Skeletal muscle tissue (tissue), 4 donors: Measurements from ENCODE around the gene SURF2. TPM values are rescaled to one million over a fixed set of nuclear protein-coding genes. Genes with fewer than 3 reads are reported as not detected.
A peak's percentile ranks its signal among the peaks of the same experiment; 100 is the strongest.

Experiments
- H3K27ac ChIP-seq: one replicate; pipeline ENCODE4 v1.7.0; 2013; ENCODE audit warnings: mild to moderate bottlenecking, low read depth, low read length, inconsistent platforms
- H3K27me3 ChIP-seq, 3 donors: one replicate each; pipeline ENCODE4 v1.7.0; 2013; ENCODE audit warnings: low read length in 3 of 3; ENCODE audit not compliant: control insufficient read depth in 3 of 3, insufficient read depth in 3 of 3
- H3K36me3 ChIP-seq, 3 donors: one replicate each; pipeline ENCODE4 v1.7.0; 2013; ENCODE audit warnings: low read length in 3 of 3; ENCODE audit not compliant: control insufficient read depth in 3 of 3, insufficient read depth in 3 of 3
- H3K4me1 ChIP-seq, 3 donors: one replicate each; pipeline ENCODE4 v1.7.0; 2013; ENCODE audit warnings: low read length in 3 of 3, mild to moderate bottlenecking in 3 of 3; ENCODE audit not compliant: control insufficient read depth in 3 of 3, insufficient read depth in 3 of 3
- H3K4me3 ChIP-seq, 3 donors: one replicate each; pipeline ENCODE4 v1.7.0; 2013; ENCODE audit warnings: low read length in 3 of 3
- H3K9ac ChIP-seq, 3 donors: one replicate each; pipeline ENCODE4 v1.7.0; 2013; ENCODE audit warnings: low read length in 3 of 3, mild to moderate bottlenecking in 3 of 3, moderate library complexity in 2 of 3, low read depth in 1 of 3
- H3K9me3 ChIP-seq, 3 donors: one replicate each; pipeline ENCODE4 v1.7.0; 2013; ENCODE audit warnings: low read length in 3 of 3; ENCODE audit not compliant: control insufficient read depth in 3 of 3
- total RNA-seq: library from RNA; depleted of rRNA; stranded (reverse); fragments of >200 nt; gene quantifications from one replicate; pipeline ENCODE4 v1.2.3, GENCODE V29; 2014
- donor health status: Osteomylitis.

SURF2 gene
- total RNA-seq, 1 donor from 2014 or later = 12.5 TPM

DNA sequence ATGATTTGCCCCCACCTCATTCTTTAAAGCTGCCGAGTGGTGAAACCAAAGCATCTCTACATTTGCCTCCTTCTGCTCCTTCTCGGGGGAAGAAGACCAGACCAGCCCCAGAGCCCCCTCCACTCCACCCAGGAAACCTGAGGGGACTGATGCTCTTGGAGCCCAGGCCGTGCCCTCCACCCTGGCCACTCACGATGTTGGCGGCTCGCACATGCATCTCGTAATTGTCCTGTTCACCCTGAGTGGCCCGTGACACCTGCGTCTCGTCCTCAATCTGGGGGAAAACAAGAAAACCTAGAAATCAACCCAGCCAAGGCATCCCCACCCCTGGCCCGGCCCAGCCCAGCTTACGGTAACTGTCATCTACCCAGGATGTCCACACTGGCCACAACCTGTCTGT is 11.4 kb upstream of the SURF2 start:
- Histone ChIP-seq H3K36me3 (peaks cover 63 to 68% (median 68%) of the 10 kb centered on the region in 3 donors), H3K4me1 (peaks cover 26 to 59% (median 29%) of the 10 kb centered on the region in 3 donors)

GRCh38 chr9:133345596-133345995 is 10.8 kb upstream of the SURF2 start:
- H3K9me3 ChIP-seq = no peaks in the 10 kb centered on the region
- peaks cover 26 to 55% (median 29%) of the 10 kb centered on the region in 3 donors for H3K4me1 ChIP-seq
- no peak overlapping the region for H3K4me3 ChIP-seq
- H3K27me3 ChIP-seq = no peaks in the 10 kb centered on the region
- no peak overlapping the region for H3K27ac ChIP-seq
- peaks cover 63 to 69% (median 68%) of the 10 kb centered on the region in 3 donors for H3K36me3 ChIP-seq
- H3K9ac ChIP-seq = peak overlapping the region in 2 of 3 donors; percentile 30 to 86

More for the DNA sequence above, 11.4 kb upstream of the SURF2 start:
- no peaks in the 10 kb centered on the region for H3K27me3 ChIP-seq
- H3K9ac ChIP-seq = peak overlapping the region in 2 of 3 donors; percentile 25 to 30
- no peaks in the 10 kb centered on the region for H3K9me3 ChIP-seq
- no peak overlapping the region for H3K27ac ChIP-seq
- H3K4me3 ChIP-seq = no peak overlapping the region

DNA sequence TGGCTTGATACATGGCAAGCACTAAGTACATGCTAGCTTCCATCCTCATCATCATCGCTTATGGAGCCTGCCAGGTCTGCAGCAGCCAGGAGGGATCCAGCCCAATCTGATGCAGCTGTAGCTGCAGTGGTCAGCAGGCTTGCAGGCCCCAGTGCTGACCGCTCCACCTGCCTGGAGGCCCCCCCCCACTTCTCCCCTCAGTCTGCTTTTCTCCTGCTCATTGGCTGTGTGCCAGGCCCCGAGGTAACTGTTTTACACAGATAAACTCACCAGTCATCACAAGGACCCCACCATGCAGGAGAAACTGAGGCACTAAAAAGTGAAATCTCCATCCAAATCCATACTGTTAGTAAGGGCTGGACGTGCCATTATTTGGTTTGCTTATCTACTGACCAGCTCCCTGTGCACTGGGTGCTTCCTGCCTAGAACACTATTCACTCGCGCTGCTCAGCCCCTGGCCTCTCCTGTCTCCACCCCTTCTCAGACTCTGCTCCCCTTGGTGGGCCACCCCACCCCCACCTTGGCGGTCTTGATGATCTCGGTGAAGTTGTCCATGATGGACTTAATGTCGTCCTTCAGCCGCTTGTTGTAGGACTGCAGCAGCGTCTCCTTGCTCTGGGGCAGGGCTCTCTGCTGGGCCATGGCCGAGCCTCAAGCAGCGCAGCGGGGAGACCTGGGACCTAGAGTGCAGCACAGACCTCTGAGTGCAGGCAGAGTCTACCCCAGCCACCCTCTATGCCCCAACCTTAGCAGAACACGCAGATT is 10.1 kb upstream of the SURF2 start:
- Histone ChIP-seq H3K36me3 (peaks cover 62 to 69% (median 68%) of the 10 kb centered on the region in 3 donors), H3K4me3 (peak overlapping the region; percentile 96 to 100 (median 100)), H3K9me3 (no peaks in the 10 kb centered on the region), H3K27me3 (no peaks in the 10 kb centered on the region), H3K9ac (peak overlapping the region; percentile 61 to 86 (median 82)), H3K4me1 (peaks cover 22 to 49% (median 29%) of the 10 kb centered on the region in 3 donors), H3K27ac (peak overlapping the region; percentile 20)

- no peaks in the 10 kb centered on the region for H3K27me3 ChIP-seq
These were observed 8.8 kb upstream of the SURF2 start for GRCh38 chr9:133347515-133347984.

DNA sequence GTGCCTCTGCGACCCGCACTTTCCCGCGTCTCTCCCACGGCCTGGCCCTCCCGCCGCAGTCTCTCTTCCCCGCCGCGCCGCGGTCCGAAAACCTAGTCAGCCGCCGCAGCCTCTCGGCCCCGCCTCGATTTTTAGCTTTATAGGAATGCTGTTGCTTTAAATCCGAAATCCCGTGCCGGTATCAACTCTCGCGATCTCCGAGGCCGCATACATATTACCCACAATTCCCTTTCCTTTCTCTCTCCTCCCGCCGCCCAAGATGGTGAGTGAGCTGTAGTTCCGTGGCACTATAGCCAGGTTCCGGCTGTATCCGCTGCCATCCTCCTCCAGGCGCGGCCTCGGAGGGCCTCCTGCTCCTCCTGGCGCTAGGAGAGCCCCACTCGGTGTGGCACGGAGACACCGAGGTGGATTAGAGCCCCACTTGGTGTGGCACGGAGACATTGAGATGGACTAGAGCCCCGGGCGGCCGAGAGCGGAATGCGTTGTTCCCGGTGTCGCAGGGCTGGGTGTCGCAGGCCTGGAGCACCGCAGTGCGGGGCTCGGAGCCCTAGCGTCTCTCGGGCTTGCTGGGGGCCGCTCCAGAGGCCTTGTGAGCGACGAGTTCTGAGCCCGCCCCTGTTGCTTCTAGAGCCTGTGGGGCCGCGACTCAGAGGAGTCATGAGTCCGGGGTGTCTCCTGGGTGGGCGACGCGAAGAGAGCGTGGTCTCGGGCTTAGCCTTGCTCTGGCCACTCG is 8.2 kb upstream of the SURF2 start, which contains the start of the genes MED22 and RPL7A:
Gene MED22 (minus strand): TSS at position 147 of the 733 bp plus-strand sequence. CDS start 1,469 bp downstream, outside the sequence.
Gene RPL7A (plus strand): TSS at position 234 of the 733 bp plus-strand sequence. CDS start 26 bp downstream, at position 260.
- Histone ChIP-seq H3K4me1 (peaks cover 22 to 39% (median 29%) of the 10 kb centered on the region in 3 donors), H3K9me3 (no peaks in the 10 kb centered on the region), H3K36me3 (peaks cover 63 to 70% (median 70%) of the 10 kb centered on the region in 3 donors), H3K9ac (peak within 1 kb of the TSS; percentile 99), H3K27me3 (no peaks in the 10 kb centered on the region), H3K27ac (peak within 1 kb of the TSS; percentile 93), H3K4me3 (peak within 1 kb of the TSS; percentile 96 to 100 (median 100))

More at GRCh38 chr9:133347515-133347984, 8.8 kb upstream of the SURF2 start:
- Histone ChIP-seq H3K9ac (peak overlapping the region; percentile 99), H3K4me3 (peak overlapping the region; percentile 96 to 100 (median 100)), H3K36me3 (peaks cover 63 to 70% (median 69%) of the 10 kb centered on the region in 3 donors), H3K9me3 (no peaks in the 10 kb centered on the region), H3K4me1 (peaks cover 22 to 43% (median 29%) of the 10 kb centered on the region in 3 donors), H3K27ac (peak overlapping the region; percentile 93)

DNA sequence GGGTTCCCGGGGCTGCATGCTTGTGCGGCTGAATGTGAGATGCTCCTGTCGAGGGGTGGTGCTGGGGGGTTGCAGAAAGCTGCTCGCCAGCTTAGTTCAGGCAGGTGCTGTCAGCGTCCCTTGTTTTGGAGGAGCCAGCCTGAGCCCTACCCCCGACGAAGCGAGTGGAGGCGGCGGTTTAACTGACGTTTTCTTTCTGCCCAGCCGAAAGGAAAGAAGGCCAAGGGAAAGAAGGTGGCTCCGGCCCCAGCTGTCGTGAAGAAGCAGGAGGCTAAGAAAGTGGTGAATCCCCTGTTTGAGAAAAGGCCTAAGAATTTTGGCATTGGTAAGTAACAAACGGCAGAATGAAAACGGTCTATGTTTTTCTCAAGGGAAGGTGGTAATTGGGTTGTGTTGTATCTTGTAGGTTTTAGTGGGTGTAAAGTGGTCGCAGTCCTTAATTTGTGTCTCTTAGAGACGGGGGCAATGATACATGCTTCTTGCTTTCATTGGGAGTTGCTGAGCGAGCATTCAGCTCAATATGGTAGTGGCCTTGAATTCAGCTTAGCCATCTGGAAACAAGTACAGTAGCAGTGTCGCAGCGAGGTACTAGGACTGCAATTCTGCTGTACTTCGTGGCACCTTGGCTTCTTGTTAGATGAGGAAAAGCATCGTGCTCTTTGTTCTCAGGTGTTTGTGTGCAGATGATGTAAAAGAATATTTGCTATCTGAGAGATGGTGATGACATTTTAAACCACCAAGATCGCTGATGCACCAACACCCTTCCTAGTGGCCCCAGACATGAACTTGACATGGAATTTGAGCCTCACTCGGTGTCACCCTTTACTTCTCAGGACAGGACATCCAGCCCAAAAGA is 7.4 kb upstream of the SURF2 start:
- H3K36me3 ChIP-seq = peaks cover 60 to 70% (median 67%) of the 10 kb centered on the region in 3 donors
- peaks cover 22 to 43% (median 29%) of the 10 kb centered on the region in 3 donors for H3K4me1 ChIP-seq
- H3K9me3 ChIP-seq = no peaks in the 10 kb centered on the region
- peak overlapping the region; percentile 99 for H3K9ac ChIP-seq
- no peaks in the 10 kb centered on the region for H3K27me3 ChIP-seq
- H3K27ac ChIP-seq = peak overlapping the region; percentile 93
- peak overlapping the region; percentile 96 to 100 (median 100) for H3K4me3 ChIP-seq

DNA sequence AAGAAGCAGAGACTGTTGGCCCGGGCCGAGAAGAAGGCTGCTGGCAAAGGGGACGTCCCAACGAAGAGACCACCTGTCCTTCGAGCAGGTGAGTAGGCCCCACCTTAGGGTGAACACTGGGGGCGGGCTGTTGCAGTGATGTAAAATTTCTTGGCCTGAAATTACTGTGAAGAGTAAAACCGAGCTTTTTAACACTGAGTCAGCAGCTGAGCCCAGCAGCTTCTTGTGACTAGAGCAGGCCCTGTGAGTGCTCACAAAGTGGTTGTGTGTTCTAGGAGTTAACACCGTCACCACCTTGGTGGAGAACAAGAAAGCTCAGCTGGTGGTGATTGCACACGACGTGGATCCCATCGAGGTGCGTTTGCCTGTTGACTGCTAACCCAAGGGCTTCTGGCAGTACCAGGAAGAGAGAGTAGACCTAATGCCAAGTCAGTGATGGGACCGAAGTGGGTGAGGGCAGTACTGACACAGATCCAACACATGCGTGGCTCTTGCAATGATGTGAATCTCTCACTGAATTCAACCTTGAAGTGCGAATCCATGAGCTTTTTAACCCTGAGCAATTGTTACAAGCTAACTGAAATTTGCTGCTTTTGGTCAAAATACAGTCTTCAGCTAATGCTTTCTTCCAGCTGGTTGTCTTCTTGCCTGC is 6.3 kb upstream of the SURF2 start:
- no peaks in the 10 kb centered on the region for H3K27me3 ChIP-seq
- H3K27ac ChIP-seq = no peak overlapping the region
- peak overlapping the region; percentile 99 for H3K9ac ChIP-seq
- H3K4me3 ChIP-seq = no peak overlapping the region
- peaks cover 54 to 66% (median 63%) of the 10 kb centered on the region in 3 donors for H3K36me3 ChIP-seq
- peaks cover 30 to 51% (median 35%) of the 10 kb centered on the region in 3 donors for H3K4me1 ChIP-seq
- no peaks in the 10 kb centered on the region for H3K9me3 ChIP-seq

- H3K9me3 ChIP-seq = no peaks in the 10 kb centered on the region
- no peak overlapping the region for H3K4me3 ChIP-seq
- peaks cover 49 to 57% (median 53%) of the 10 kb centered on the region in 3 donors for H3K36me3 ChIP-seq
- H3K27ac ChIP-seq = no peak overlapping the region
- no peaks in the 10 kb centered on the region for H3K27me3 ChIP-seq
- no peak overlapping the region for H3K9ac ChIP-seq
- peaks cover 31 to 51% (median 37%) of the 10 kb centered on the region in 3 donors for H3K4me1 ChIP-seq
These were observed 4.8 kb upstream of the SURF2 start for GRCh38 chr9:133351526-133351907.
